Measurements from ENCODE around the gene SH3BP5. TPM values are rescaled to one million over a fixed set of nuclear protein-coding genes. Genes with fewer than 3 reads are reported as not detected.

Gene SH3BP5
- total RNA-seq, 2 experiments from 2014 or later = 8.9 to 9.4 TPM

DNA sequence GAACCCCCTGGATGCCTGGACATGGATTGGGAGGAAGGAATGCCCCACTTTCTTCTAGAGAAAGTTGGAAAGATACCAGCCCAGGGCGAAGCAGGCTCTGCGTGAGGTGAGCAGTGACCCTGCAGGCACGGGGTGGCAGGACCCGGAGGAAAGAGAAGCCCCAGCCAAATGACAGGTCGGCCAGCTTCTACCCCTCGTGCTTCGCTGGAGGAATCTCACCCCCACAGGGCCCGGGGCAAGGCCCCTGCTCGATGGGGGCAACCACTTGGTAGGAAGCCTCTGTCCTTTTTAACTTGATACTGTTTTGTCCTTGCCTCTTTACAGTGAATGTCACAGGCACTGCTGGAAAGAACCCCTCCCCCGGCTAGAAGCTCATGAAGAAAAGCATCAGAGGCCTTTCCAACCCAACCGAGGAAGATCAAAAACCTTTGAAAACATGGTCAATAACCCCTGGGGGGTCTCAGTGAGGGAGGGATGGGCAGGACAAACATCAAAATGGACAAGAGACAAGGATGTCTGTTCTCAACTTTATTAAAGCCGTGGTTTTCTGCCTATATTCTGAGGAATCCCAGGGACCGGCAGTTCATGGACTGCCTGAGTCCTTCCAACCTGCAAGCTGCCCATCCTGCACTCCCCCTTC, 54.4 kb downstream of the SH3BP5 start:
- peaks cover 3% of the 10 kb centered on the region for H3K36me3 Mint-ChIP-seq (ENCODE audit: low read depth)
- ChIA-PET CTCF (interaction anchor here (0.6 to 8.4 kb wide), 6 partner anchors 9 to 121 kb away, joined by 3 to 51 read pairs (median 6); partner anchors contain the start of gene SH3BP5), POLR2A (no interaction called here)
- DNase-seq (no peak), ATAC-seq (no peak)
- H3K9me3 Mint-ChIP-seq (ENCODE audit: low read depth) = no peaks in the 10 kb centered on the region
- H3K27ac Mint-ChIP-seq = no peak overlapping the region
- H3K4me1 Mint-ChIP-seq = peaks cover 66% of the 10 kb centered on the region
- H3K27me3 Mint-ChIP-seq = peaks cover 6% of the 10 kb centered on the region
- H3K4me3 Mint-ChIP-seq = no peak overlapping the region
- intact Hi-C loops (cut with DNase I, micrococcal nuclease) = loop anchor here in 1 of 2 experiments (2.0 kb wide), 1 partner anchor 15 kb away; no protein-coding TSS in a partner anchor

GRCh38 chr3:15276028-15276724, 56.2 kb downstream of the SH3BP5 start:
- H3K27ac Mint-ChIP-seq = peak overlapping the region; percentile 32
- ChIA-PET CTCF (interaction anchor here (1.0 to 8.4 kb wide), 8 partner anchors 7 to 126 kb away, joined by 3 to 51 read pairs (median 4); partner anchors contain the start of gene SH3BP5), POLR2A (interaction anchor here (1.0 to 1.8 kb wide), 3 partner anchors 11 to 85 kb away, joined by 3 to 7 read pairs (median 5); no protein-coding TSS in a partner anchor)

DNA sequence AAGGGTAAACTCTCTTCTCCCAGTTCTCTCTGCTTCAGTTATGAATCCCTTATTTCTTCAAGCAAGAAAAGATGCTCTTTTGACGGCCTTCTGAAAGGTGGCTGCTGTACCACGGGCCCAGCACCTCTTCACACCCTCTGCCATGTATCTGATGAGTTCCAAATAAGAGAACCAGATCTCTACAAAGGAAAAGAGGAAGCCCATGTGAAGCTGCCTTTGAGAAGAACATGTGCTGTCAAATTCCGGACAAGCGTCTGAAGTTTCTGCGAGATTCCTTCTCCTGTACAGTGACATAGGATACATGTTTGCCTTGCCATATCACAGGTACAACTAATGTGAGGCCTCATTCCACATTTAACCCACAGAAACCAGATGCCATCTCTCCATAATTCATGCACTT, 59.2 kb downstream of the SH3BP5 start:
- Mint-ChIP-seq H3K4me1 (peaks cover 84% of the 10 kb centered on the region), H3K4me3 (no peak overlapping the region), H3K27ac (peak overlapping the region; percentile 73), H3K27me3 (peaks cover 10% of the 10 kb centered on the region), H3K36me3 (ENCODE audit: low read depth) (peaks cover 9% of the 10 kb centered on the region), H3K9me3 (ENCODE audit: low read depth) (no peaks in the 10 kb centered on the region)
- intact Hi-C loops (cut with DNase I, micrococcal nuclease) = no loop called here
- POLR2A ChIA-PET = interaction anchor here (0.6 kb wide), 1 partner anchor 15 kb away, joined by 3 read pairs; no protein-coding TSS in a partner anchor
- DNase-seq = no peak
- CTCF ChIA-PET = interaction anchor here (0.9 to 1.6 kb wide), 2 partner anchors 27 to 89 kb away, joined by 3 to 6 read pairs; no protein-coding TSS in a partner anchor
- no peak for ATAC-seq

More at GRCh38 chr3:15276028-15276724, 56.2 kb downstream of the SH3BP5 start:
- Mint-ChIP-seq H3K9me3 (ENCODE audit: low read depth) (no peaks in the 10 kb centered on the region), H3K27me3 (peaks cover 10% of the 10 kb centered on the region), H3K4me3 (no peak overlapping the region), H3K36me3 (ENCODE audit: low read depth) (peaks cover 4% of the 10 kb centered on the region), H3K4me1 (peaks cover 83% of the 10 kb centered on the region)
- intact Hi-C loops (cut with DNase I, micrococcal nuclease) = loop anchor here in 1 of 2 experiments (2.0 kb wide), 1 partner anchor 17 kb away; no protein-coding TSS in a partner anchor
- DNase-seq (no peak), ATAC-seq (no peak)

DNA sequence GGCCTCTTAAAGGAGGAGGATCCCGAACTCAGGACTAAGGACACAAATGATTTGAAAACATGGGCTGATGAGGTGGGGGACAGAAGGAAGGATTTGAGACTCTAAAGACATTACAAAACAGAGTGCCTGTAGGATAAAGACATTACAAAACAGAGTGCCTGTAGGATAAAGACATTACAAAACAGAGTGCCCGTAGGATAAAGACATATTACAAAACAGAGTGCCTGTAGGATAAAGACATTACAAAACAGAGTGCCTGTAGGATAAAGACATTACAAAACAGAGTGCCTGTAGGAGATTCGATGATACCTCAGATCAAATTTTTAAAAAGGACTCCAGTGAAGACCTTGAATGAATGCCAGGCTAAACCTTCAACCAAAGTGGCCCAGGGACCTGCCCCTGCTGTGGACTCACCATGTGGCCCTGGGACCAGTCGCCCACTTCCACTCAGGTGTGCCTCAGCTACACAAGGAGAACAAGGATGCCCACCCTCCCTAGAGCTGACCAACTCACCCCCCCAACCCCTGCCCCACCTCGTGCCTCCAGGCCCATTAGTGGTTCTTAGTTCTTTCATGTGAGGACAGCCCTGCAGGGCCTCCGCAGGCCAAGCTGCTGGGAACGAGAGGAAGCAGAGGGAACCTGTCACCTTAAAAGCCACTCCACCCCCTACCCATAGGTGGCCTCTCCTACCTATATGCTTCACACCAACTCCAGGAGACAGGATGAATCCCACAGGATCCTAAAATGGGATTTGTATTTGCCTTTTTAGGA, 59.8 kb downstream of the SH3BP5 start:
- ChIA-PET POLR2A (interaction anchor here (0.6 to 0.9 kb wide), 2 partner anchors 16 to 89 kb away, joined by 3 read pairs; no protein-coding TSS in a partner anchor), CTCF (interaction anchor here (0.7 to 1.6 kb wide), 2 partner anchors 89 to 157 kb away, joined by 4 to 6 read pairs; no protein-coding TSS in a partner anchor)
- peaks cover 9% of the 10 kb centered on the region for H3K36me3 Mint-ChIP-seq (ENCODE audit: low read depth)
- H3K27me3 Mint-ChIP-seq = peaks cover 10% of the 10 kb centered on the region
- no peaks in the 10 kb centered on the region for H3K9me3 Mint-ChIP-seq (ENCODE audit: low read depth)
- peak overlapping the region; percentile 81 for H3K27ac Mint-ChIP-seq
- H3K4me3 Mint-ChIP-seq = no peak overlapping the region
- intact Hi-C loops (cut with DNase I, micrococcal nuclease) = no loop called here
- DNase-seq = no peak
- ATAC-seq = no peak
- H3K4me1 Mint-ChIP-seq = peaks cover 84% of the 10 kb centered on the region

GRCh38 chr3:15271785-15272381, 60.5 kb downstream of the SH3BP5 start:
- intact Hi-C loops (cut with DNase I, micrococcal nuclease) = no loop called here
- ChIA-PET POLR2A (interaction anchor here (0.7 to 0.9 kb wide), 2 partner anchors 89 to 105 kb away, joined by 3 read pairs; no protein-coding TSS in a partner anchor), CTCF (interaction anchor here (0.6 to 6.1 kb wide), 5 partner anchors 8 to 158 kb away, joined by 3 to 51 read pairs (median 5); no protein-coding TSS in a partner anchor)
- peak; percentile 43 for ATAC-seq
- H3K27ac Mint-ChIP-seq = peak overlapping the region; percentile 81
- H3K4me1 Mint-ChIP-seq = peaks cover 79% of the 10 kb centered on the region
- peaks cover 10% of the 10 kb centered on the region for H3K27me3 Mint-ChIP-seq
- DNase-seq = peak; percentile 80
- H3K4me3 Mint-ChIP-seq = peak overlapping the region; percentile 31
- peaks cover 9% of the 10 kb centered on the region for H3K36me3 Mint-ChIP-seq (ENCODE audit: low read depth)
- H3K9me3 Mint-ChIP-seq (ENCODE audit: low read depth) = no peaks in the 10 kb centered on the region

- Mint-ChIP-seq H3K27me3 (peaks cover 10% of the 10 kb centered on the region), H3K4me1 (peaks cover 74% of the 10 kb centered on the region), H3K9me3 (ENCODE audit: low read depth) (no peaks in the 10 kb centered on the region), H3K27ac (no peak overlapping the region), H3K36me3 (ENCODE audit: low read depth) (peaks cover 9% of the 10 kb centered on the region), H3K4me3 (no peak overlapping the region)
- CTCF ChIA-PET = interaction anchor here (0.8 to 8.7 kb wide), 5 partner anchors 9 to 90 kb away, joined by 5 to 132 read pairs (median 43); partner anchors contain the start of gene SH3BP5
- ATAC-seq (no peak), DNase-seq (no peak)
- intact Hi-C loops (cut with DNase I, micrococcal nuclease) = no loop called here
- POLR2A ChIA-PET = interaction anchor here (0.6 to 0.7 kb wide), 2 partner anchors 60 to 239 kb away, joined by 3 to 7 read pairs; no protein-coding TSS in a partner anchor
Observed at GRCh38 chr3:15271030-15271429, 61.4 kb downstream of the SH3BP5 start.

- ChIA-PET CTCF (interaction anchor here (0.6 to 8.7 kb wide), 24 partner anchors 10 to 287 kb away, joined by 3 to 133 read pairs (median 11); partner anchors contain the start of genes CAPN7 and SH3BP5), POLR2A (interaction anchor here (1.0 to 1.7 kb wide), 2 partner anchors 63 to 92 kb away, joined by 3 to 8 read pairs; partner anchors contain the start of gene SH3BP5)
- H3K9me3 Mint-ChIP-seq (ENCODE audit: low read depth) = no peaks in the 10 kb centered on the region
Observed at GRCh38 chr3:15269091-15269989, 63.0 kb downstream of the SH3BP5 start.

GRCh38 chr3:15268033-15268631, 64.3 kb downstream of the SH3BP5 start:
- H3K27ac Mint-ChIP-seq = no peak overlapping the region
- peak; percentile 93 for DNase-seq
- peak; percentile 55 for ATAC-seq
- no peak overlapping the region for H3K4me3 Mint-ChIP-seq
- CTCF ChIA-PET = interaction anchor here (0.6 to 8.7 kb wide), 62 partner anchors 8 to 532 kb away, joined by 3 to 133 read pairs (median 5); partner anchors contain the start of genes CAPN7 and SH3BP5
- H3K4me1 Mint-ChIP-seq = peaks cover 57% of the 10 kb centered on the region
- H3K36me3 Mint-ChIP-seq (ENCODE audit: low read depth) = peaks cover 7% of the 10 kb centered on the region
- peaks cover 5% of the 10 kb centered on the region for H3K27me3 Mint-ChIP-seq
- POLR2A ChIA-PET = interaction anchor here (0.8 to 1.0 kb wide), 3 partner anchors 43 to 137 kb away, joined by 3 to 5 read pairs (median 3); no protein-coding TSS in a partner anchor
- H3K9me3 Mint-ChIP-seq (ENCODE audit: low read depth) = no peaks in the 10 kb centered on the region
- intact Hi-C loops (cut with DNase I, micrococcal nuclease) = loop anchor here (1.0 to 10.0 kb wide), 11 partner anchors 25 to 289 kb away; partner anchors contain the start of gene SH3BP5 (in 1 of the 2)

More at GRCh38 chr3:15269091-15269989, 63.0 kb downstream of the SH3BP5 start:
- Mint-ChIP-seq H3K4me1 (peaks cover 67% of the 10 kb centered on the region), H3K27me3 (peaks cover 10% of the 10 kb centered on the region), H3K4me3 (peak overlapping the region; percentile 20), H3K27ac (peak overlapping the region; percentile 56), H3K36me3 (ENCODE audit: low read depth) (peaks cover 7% of the 10 kb centered on the region)
- DNase-seq = peak; percentile 95
- intact Hi-C loops (cut with DNase I, micrococcal nuclease) = loop anchor here (1.0 to 10.0 kb wide), 12 partner anchors 23 to 287 kb away; partner anchors contain the start of genes CAPN7 (in 1 of the 2), EAF1 (in 1 of the 2), METTL6 (in 1 of the 2) and SH3BP5 (in 1 of the 2)
- ATAC-seq = peak; percentile 87

DNA sequence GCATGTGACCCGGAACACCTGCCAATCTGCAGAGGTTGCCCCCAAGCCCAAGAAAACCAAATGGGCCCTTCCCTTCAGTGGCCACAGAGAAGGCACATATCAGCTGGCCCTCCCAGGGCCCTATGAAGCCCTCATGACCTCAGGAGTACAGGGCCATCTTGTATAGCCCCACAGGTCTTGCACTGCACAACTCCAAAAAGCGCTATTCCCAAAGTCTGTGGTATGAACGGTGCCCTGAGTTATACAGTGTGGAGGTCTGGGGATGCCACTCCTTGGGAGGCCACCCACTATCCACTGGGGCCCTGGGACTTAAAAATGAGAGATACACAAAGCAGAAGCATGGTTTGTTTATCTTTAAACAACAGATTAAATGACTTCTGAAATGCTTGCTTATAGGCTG, 64.9 kb downstream of the SH3BP5 start:
- intact Hi-C loops (cut with DNase I, micrococcal nuclease) = loop anchor here (5.0 to 10.0 kb wide), 3 partner anchors 150 to 287 kb away; no protein-coding TSS in a partner anchor
- no peak for DNase-seq
- Mint-ChIP-seq H3K27me3 (peaks cover 5% of the 10 kb centered on the region), H3K36me3 (ENCODE audit: low read depth) (peaks cover 7% of the 10 kb centered on the region), H3K9me3 (ENCODE audit: low read depth) (no peaks in the 10 kb centered on the region), H3K4me1 (peaks cover 51% of the 10 kb centered on the region), H3K4me3 (no peak overlapping the region), H3K27ac (no peak overlapping the region)
- ATAC-seq = no peak
- CTCF ChIA-PET = interaction anchor here (0.6 to 8.7 kb wide), 60 partner anchors 8 to 532 kb away, joined by 3 to 133 read pairs (median 6); partner anchors contain the start of genes CAPN7 and SH3BP5
- POLR2A ChIA-PET = interaction anchor here (0.8 to 1.0 kb wide), 3 partner anchors 43 to 138 kb away, joined by 3 to 5 read pairs (median 3); no protein-coding TSS in a partner anchor

Measured in activated CD4-positive, alpha-beta T cell treated with anti-CD3 and anti-CD28 coated beads for 36 hours (primary cell).